ENCODE results near the gene PPP1R9A. TPM values are rescaled to one million over a fixed set of nuclear protein-coding genes. Genes with fewer than 3 reads are reported as not detected.
A peak's percentile ranks its signal among the peaks of the same experiment; 100 is the strongest.

PPP1R9A gene
- total RNA-seq, 1 donor from 2014 or later, result 57.2 TPM

GRCh38 chr7:95261895-95262415, 354.6 kb downstream of the PPP1R9A start:
- H3K4me3 Mint-ChIP-seq (ENCODE audit: low read depth), result no peak overlapping the region
- peaks cover 2% of the 10 kb centered on the region for H3K9me3 Mint-ChIP-seq (ENCODE audit: low read depth)
- TF ChIP-seq, protein P1, sequence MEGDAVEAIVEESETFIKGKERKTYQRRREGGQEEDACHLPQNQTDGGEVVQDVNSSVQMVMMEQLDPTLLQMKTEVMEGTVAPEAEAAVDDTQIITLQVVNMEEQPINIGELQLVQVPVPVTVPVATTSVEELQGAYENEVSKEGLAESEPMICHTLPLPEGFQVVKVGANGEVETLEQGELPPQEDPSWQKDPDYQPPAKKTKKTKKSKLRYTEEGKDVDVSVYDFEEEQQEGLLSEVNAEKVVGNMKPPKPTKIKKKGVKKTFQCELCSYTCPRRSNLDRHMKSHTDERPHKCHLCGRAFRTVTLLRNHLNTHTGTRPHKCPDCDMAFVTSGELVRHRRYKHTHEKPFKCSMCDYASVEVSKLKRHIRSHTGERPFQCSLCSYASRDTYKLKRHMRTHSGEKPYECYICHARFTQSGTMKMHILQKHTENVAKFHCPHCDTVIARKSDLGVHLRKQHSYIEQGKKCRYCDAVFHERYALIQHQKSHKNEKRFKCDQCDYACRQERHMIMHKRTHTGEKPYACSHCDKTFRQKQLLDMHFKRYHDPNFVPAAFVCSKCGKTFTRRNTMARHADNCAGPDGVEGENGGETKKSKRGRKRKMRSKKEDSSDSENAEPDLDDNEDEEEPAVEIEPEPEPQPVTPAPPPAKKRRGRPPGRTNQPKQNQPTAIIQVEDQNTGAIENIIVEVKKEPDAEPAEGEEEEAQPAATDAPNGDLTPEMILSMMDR (IDR thresholded peaks at IDR 0.05; ENCODE audit: unreplicated experiment), result no peak
- no peak for DNase-seq (ENCODE audit: low spot score, unreplicated experiment)
- no peak overlapping the region for H3K27ac Mint-ChIP-seq
- H3K36me3 Mint-ChIP-seq (ENCODE audit: insufficient read depth), result peaks cover 8% of the 10 kb centered on the region
- peaks cover 19% of the 10 kb centered on the region for H3K4me1 Mint-ChIP-seq (ENCODE audit: low read depth)
- no peaks in the 10 kb centered on the region for H3K27me3 Mint-ChIP-seq

GRCh38 chr7:95262875-95263274, 355.5 kb downstream of the PPP1R9A start:
- H3K36me3 Mint-ChIP-seq (ENCODE audit: insufficient read depth), result peaks cover 5% of the 10 kb centered on the region

DNA sequence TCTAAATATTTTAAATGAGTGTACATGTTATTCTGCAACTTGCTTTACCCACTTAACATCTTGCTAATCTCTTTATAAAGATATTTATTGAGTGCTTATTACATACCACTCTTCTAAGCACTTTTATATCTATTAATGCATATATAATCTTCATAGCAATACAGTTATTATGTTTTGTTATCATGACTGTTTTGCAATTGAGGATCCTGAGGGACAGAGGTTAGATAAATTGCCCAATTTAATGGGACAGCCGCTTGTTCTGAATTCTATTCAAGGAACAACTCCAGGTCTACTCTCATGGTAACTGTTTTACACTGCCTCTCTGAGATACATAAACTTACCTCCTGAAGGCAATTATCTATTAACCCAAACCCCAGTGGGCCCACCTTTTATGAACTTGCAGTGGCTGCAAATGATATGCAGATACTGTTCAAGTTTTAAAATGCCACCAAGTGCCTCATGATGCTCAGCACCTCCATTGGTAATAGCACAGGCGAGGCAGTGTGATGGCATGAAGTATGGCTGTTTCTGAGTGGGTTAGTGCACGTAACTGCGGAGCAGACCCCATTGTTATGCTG, 356.5 kb downstream of the PPP1R9A start:
- DNase-seq (ENCODE audit: low spot score, unreplicated experiment), result no peak
- no peaks in the 10 kb centered on the region for H3K9me3 Mint-ChIP-seq (ENCODE audit: low read depth)
- H3K27ac Mint-ChIP-seq, result no peak overlapping the region
- no peak overlapping the region for H3K4me3 Mint-ChIP-seq (ENCODE audit: low read depth)
- TF ChIP-seq, protein P1 (IDR thresholded peaks at IDR 0.05; ENCODE audit: unreplicated experiment), result no peak
- peaks cover 5% of the 10 kb centered on the region for H3K36me3 Mint-ChIP-seq (ENCODE audit: insufficient read depth)
- H3K27me3 Mint-ChIP-seq, result no peaks in the 10 kb centered on the region
- peaks cover 26% of the 10 kb centered on the region for H3K4me1 Mint-ChIP-seq (ENCODE audit: low read depth)

More at GRCh38 chr7:95262875-95263274, 355.5 kb downstream of the PPP1R9A start:
- peaks cover 26% of the 10 kb centered on the region for H3K4me1 Mint-ChIP-seq (ENCODE audit: low read depth)
- no peaks in the 10 kb centered on the region for H3K27me3 Mint-ChIP-seq
- peaks cover 2% of the 10 kb centered on the region for H3K9me3 Mint-ChIP-seq (ENCODE audit: low read depth)
- H3K4me3 Mint-ChIP-seq (ENCODE audit: low read depth), result no peak overlapping the region
- TF ChIP-seq, protein P1 (IDR thresholded peaks at IDR 0.05; ENCODE audit: unreplicated experiment), result no peak
- no peak overlapping the region for H3K27ac Mint-ChIP-seq
- DNase-seq (ENCODE audit: low spot score, unreplicated experiment), result no peak

GRCh38 chr7:95264363-95264891, 357.0 kb downstream of the PPP1R9A start:
- H3K9me3 Mint-ChIP-seq (ENCODE audit: low read depth), result no peaks in the 10 kb centered on the region
- no peak for DNase-seq (ENCODE audit: low spot score, unreplicated experiment)
- H3K4me3 Mint-ChIP-seq (ENCODE audit: low read depth), result no peak overlapping the region
- H3K27ac Mint-ChIP-seq, result peak overlapping the region; percentile 77
- peaks cover 25% of the 10 kb centered on the region for H3K4me1 Mint-ChIP-seq (ENCODE audit: low read depth)
- H3K27me3 Mint-ChIP-seq, result no peaks in the 10 kb centered on the region
- TF ChIP-seq, protein P1 (IDR thresholded peaks at IDR 0.05; ENCODE audit: unreplicated experiment), result no peak
- peaks cover 7% of the 10 kb centered on the region for H3K36me3 Mint-ChIP-seq (ENCODE audit: insufficient read depth)

DNA sequence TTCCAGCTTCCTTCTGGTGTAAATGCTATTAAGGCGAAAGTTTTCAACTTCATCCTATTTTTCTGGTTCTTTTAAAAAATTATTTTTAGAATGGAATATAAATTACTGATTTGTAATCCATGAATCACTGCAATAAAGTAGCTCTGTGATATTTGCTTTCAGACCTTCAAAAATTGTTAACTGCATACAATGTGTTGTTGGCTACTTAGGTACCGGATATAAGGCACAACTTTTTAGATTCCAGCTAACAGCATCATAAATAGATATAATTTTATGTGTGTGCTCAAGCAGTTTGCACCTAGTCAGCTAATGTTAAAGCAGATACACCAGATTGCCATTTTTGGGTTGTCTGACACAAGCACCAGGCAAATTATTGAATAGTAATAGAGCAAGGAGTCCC, 358.2 kb downstream of the PPP1R9A start:
- Mint-ChIP-seq H3K9me3 (ENCODE audit: low read depth) (no peaks in the 10 kb centered on the region), H3K4me1 (ENCODE audit: low read depth) (peaks cover 20% of the 10 kb centered on the region), H3K27ac (no peak overlapping the region), H3K4me3 (ENCODE audit: low read depth) (no peak overlapping the region), H3K27me3 (no peaks in the 10 kb centered on the region), H3K36me3 (ENCODE audit: insufficient read depth) (peaks cover 12% of the 10 kb centered on the region)
- TF ChIP-seq, protein P1 (IDR thresholded peaks at IDR 0.05; ENCODE audit: unreplicated experiment), result no peak
- no peak for DNase-seq (ENCODE audit: low spot score, unreplicated experiment)

Measured in progenitor cell of endocrine pancreas (in vitro differentiated cells).